ENCODE measurements around the gene SYNGR3. TPM values are rescaled to one million over a fixed set of nuclear protein-coding genes. Genes with fewer than 3 reads are reported as not detected.

SYNGR3 gene
- total RNA-seq, 2 donors from 2014 or later, result 7.0 to 11.2 TPM

DNA sequence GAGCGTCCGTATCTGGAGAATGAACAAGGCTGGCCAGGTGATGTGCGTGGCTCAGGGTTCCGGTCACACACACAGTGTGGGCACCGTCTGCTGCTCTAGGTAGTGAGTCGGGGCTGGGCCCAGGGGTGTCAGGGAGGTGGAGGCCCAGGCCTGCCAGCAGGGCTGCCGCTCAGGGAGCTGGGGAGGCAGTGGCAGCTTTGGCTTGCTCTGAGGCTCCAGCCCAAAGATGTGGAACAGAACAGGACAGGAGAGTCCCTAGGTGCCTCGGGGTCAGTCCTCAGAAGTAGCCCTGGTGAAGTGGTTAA lies 13.6 kb upstream of the SYNGR3 start:
- Histone ChIP-seq H3K36me3 (ENCODE audit: control insufficient read depth, insufficient read depth, low read length) (peaks cover 24% of the 10 kb centered on the region), H3K27me3 (ENCODE audit: control insufficient read depth, insufficient read depth, low read length, poor library complexity, severe bottlenecking) (peaks cover 26% of the 10 kb centered on the region), H3K9me3 (ENCODE audit: control insufficient read depth, low read length) (no peaks in the 10 kb centered on the region), H3K27ac (ENCODE audit: low read depth, low read length) (no peak overlapping the region), H3K9ac (ENCODE audit: extremely low read depth, low read length, poor library complexity, severe bottlenecking) (no peak overlapping the region), H3K4me3 (ENCODE audit: low read length) (no peak overlapping the region), H3K4me1 (ENCODE audit: control insufficient read depth, insufficient read depth, low read length) (no peaks in the 10 kb centered on the region)
- Mint-ChIP-seq H3K36me3 (ENCODE audit: low read depth) (peaks cover 13% of the 10 kb centered on the region), H3K4me1 (peaks cover 8% of the 10 kb centered on the region), H3K9me3 (no peaks in the 10 kb centered on the region), H3K4me3 (no peak overlapping the region), H3K27me3 (ENCODE audit: insufficient read depth) (peaks cover 19% of the 10 kb centered on the region), H3K27ac (no peak overlapping the region)
- 94 to 100% methylated on average over 2 to 8 of the region's 8 CpGs for WGBS, 2 experiments (ENCODE audit: insufficient coverage in 1 of 2, insufficient read length in 1 of 2)
- no peak for TF ChIP-seq CTCF (conservative IDR thresholded peaks at IDR 0.05)
- no peak for DNase-seq

DNA sequence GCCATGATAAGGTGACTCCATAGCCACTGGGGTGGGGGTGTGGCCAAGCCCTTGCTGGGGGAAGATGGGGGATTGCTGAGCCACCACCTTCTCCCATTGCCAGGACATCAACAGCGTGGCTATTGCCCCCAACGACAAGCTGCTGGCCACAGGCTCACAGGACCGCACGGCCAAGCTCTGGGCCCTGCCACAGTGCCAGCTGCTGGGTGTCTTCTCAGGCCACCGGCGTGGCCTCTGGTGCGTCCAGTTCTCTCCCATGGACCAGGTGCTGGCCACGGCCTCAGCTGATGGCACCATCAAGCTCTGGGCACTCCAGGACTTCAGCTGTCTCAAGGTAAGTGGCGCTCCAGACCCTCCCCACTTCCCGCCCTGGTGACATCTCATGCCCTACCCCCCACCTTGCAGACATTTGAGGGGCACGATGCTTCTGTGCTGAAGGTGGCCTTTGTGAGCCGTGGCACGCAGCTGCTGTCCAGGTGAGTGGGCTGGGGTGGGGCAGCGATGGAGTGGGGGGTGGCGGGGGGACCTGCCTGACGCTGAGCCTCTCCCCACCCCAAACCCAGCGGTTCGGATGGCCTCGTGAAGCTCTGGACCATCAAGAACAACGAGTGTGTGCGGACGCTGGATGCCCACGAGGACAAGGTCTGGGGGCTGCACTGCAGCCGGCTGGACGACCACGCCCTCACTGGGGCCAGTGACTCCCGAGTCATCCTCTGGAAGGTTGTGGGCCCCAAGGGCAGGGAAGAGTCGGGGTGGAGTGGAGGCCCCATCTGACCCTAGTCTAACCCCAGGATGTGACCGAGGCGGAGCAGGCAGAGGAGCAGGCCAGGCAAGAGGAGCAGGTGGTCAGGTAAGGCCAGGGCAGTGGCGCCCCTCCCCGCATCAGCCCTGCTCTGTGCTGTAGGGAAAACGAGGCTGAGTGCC lies 12.6 kb upstream of the SYNGR3 start:
- Mint-ChIP-seq H3K4me3 (no peak overlapping the region), H3K27me3 (ENCODE audit: insufficient read depth) (peaks cover 30% of the 10 kb centered on the region), H3K4me1 (peaks cover 5% of the 10 kb centered on the region), H3K9me3 (no peaks in the 10 kb centered on the region), H3K27ac (no peak overlapping the region), H3K36me3 (ENCODE audit: low read depth) (peaks cover 13% of the 10 kb centered on the region)
- Histone ChIP-seq H3K9ac (ENCODE audit: extremely low read depth, low read length, poor library complexity, severe bottlenecking) (no peak overlapping the region), H3K27me3 (ENCODE audit: control insufficient read depth, insufficient read depth, low read length, poor library complexity, severe bottlenecking) (peaks cover 36% of the 10 kb centered on the region), H3K9me3 (ENCODE audit: control insufficient read depth, low read length) (no peaks in the 10 kb centered on the region), H3K4me3 (ENCODE audit: low read length) (no peak overlapping the region), H3K4me1 (ENCODE audit: control insufficient read depth, insufficient read depth, low read length) (no peaks in the 10 kb centered on the region), H3K27ac (ENCODE audit: low read depth, low read length) (no peak overlapping the region), H3K36me3 (ENCODE audit: control insufficient read depth, insufficient read depth, low read length) (peaks cover 24% of the 10 kb centered on the region)
- 94 to 96% methylated on average over 22 to 33 of the region's 33 CpGs for WGBS, 2 experiments (ENCODE audit: insufficient coverage in 1 of 2, insufficient read length in 1 of 2)
- no peak for DNase-seq
- no peak for TF ChIP-seq CTCF (conservative IDR thresholded peaks at IDR 0.05)

DNA sequence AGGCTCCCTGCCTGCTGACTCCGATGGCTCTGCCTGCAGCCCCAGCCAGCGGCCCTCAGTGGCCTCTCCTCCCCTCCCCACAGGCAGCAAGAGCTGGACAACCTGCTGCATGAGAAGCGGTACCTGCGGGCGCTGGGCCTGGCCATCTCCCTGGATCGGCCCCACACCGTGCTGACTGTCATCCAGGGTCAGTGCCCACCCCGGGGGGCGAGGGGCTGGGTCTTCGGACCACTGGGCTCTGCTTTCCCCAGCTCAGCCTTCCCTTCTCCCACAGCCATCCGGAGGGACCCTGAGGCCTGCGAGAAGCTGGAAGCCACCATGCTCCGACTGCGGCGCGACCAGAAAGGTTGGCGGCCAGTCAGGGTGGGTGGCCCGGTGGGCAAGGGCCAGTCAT lies 11.9 kb upstream of the SYNGR3 start:
- Histone ChIP-seq H3K4me1 (ENCODE audit: control insufficient read depth, insufficient read depth, low read length) (no peaks in the 10 kb centered on the region), H3K9ac (ENCODE audit: extremely low read depth, low read length, poor library complexity, severe bottlenecking) (no peak overlapping the region), H3K4me3 (ENCODE audit: low read length) (no peak overlapping the region), H3K27ac (ENCODE audit: low read depth, low read length) (no peak overlapping the region), H3K9me3 (ENCODE audit: control insufficient read depth, low read length) (no peaks in the 10 kb centered on the region), H3K36me3 (ENCODE audit: control insufficient read depth, insufficient read depth, low read length) (peaks cover 24% of the 10 kb centered on the region), H3K27me3 (ENCODE audit: control insufficient read depth, insufficient read depth, low read length, poor library complexity, severe bottlenecking) (peaks cover 43% of the 10 kb centered on the region)
- TF ChIP-seq CTCF (conservative IDR thresholded peaks at IDR 0.05), result no peak
- Mint-ChIP-seq H3K4me3 (no peak overlapping the region), H3K27me3 (ENCODE audit: insufficient read depth) (peaks cover 36% of the 10 kb centered on the region), H3K27ac (no peak overlapping the region), H3K36me3 (ENCODE audit: low read depth) (peaks cover 13% of the 10 kb centered on the region), H3K4me1 (peaks cover 2% of the 10 kb centered on the region), H3K9me3 (no peaks in the 10 kb centered on the region)
- WGBS, 2 experiments (ENCODE audit: insufficient coverage in 1 of 2, insufficient read length in 1 of 2), result 94 to 96% methylated on average over 12 to 18 of the region's 18 CpGs
- no peak for DNase-seq
